K562 (cell line): ENCODE measurements around the gene TP53I3. TPM values are rescaled to one million over a fixed set of nuclear protein-coding genes. Genes with fewer than 3 reads are reported as not detected.

Source experiments
- ATF3 ChIP-seq, 2 experiments: fragments of 450-650 bp in 1 of 2; sonication (generic) in 1 of 2; formaldehyde crosslinking in 1 of 2; IDR thresholded peaks in 1 of 2; conservative IDR thresholded peaks in 1 of 2; 2 replicates each; pipeline versions ENCODE4 v1.6.1 to v1.8.1; 2016 to 2023; ENCODE audit warnings: mild to moderate bottlenecking in 2 of 2, moderate library complexity in 2 of 2, inconsistent platforms in 1 of 2, missing genetic modification reagents in 1 of 2
- ELF2 ChIP-seq: fragments of 250-450 bp; sonication (Bioruptor Pico); IDR thresholded peaks from 2 replicates; pipeline ENCODE4 v1.5.0; 2021; ENCODE audit warnings: mild to moderate bottlenecking
- ERF ChIP-seq: fragments of 450-650 bp; formaldehyde crosslinking; IDR thresholded peaks from 2 replicates; pipeline ENCODE4 v1.4.0; 2020; ENCODE audit warnings: mild to moderate bottlenecking, mixed read lengths
- GATA2 ChIP-seq: sonication (generic); formaldehyde crosslinking; IDR thresholded peaks from 2 replicates; pipeline ENCODE4 v1.4.0; 2020; ENCODE audit warnings: mild to moderate bottlenecking, missing genetic modification reagents
- KLF1 ChIP-seq: fragments of 450-650 bp; IDR thresholded peaks from 2 replicates; pipeline ENCODE4 v1.6.1; 2016; ENCODE audit warnings: missing genetic modification characterization, missing compliant biosample characterization
- MAZ ChIP-seq, 2 experiments: fragments of 450-650 bp in 1 of 2; sonication (generic) in 1 of 2; formaldehyde crosslinking; IDR thresholded peaks in 1 of 2; conservative IDR thresholded peaks in 1 of 2; 2 replicates each; pipeline versions ENCODE4 v1.4.0 to v1.5.0; 2020; ENCODE audit warnings: mild to moderate bottlenecking in 1 of 2, missing genetic modification reagents in 1 of 2
- REST ChIP-seq, 2 experiments: fragments of 450-650 bp; formaldehyde crosslinking in 1 of 2; IDR thresholded peaks; 2 replicates each; pipeline versions ENCODE4 v1.4.0 to v1.6.1; 2014 to 2020; ENCODE audit warnings: mild to moderate bottlenecking in 2 of 2, borderline replicate concordance in 1 of 2, low read depth in 1 of 2
- SRF ChIP-seq, 2 experiments: fragments of 250-450, 450-650 bp in 1 of 2; sonication (Bioruptor Pico) in 1 of 2; sonication (generic) in 1 of 2; formaldehyde crosslinking; IDR thresholded peaks; 2 replicates each; pipeline versions ENCODE4 v1.5.0 to v1.5.1; 2020 to 2022; ENCODE audit warnings: mild to moderate bottlenecking in 1 of 2, missing genetic modification reagents in 1 of 2
- TSHZ1 ChIP-seq: fragments of 250-450 bp; sonication (Bioruptor Pico); IDR thresholded peaks from 2 replicates; pipeline ENCODE4 v1.4.0; 2020; ENCODE audit warnings: mild to moderate bottlenecking, moderate library complexity
- ZBTB7A ChIP-seq: IDR thresholded peaks from 2 replicates; pipeline ENCODE4 v1.6.1; 2011; ENCODE audit warnings: low read depth, mild to moderate bottlenecking, low read length, moderate library complexity, borderline replicate concordance; ENCODE audit not compliant: control insufficient read depth
- ZNF324 ChIP-seq: fragments of 250-450 bp; sonication (Bioruptor Pico); IDR thresholded peaks from 2 replicates; pipeline ENCODE4 v1.4.0; 2020; ENCODE audit warnings: mild to moderate bottlenecking
- ZNF445 ChIP-seq: fragments of 250-450 bp; sonication (Bioruptor Pico); IDR thresholded peaks from 2 replicates; pipeline ENCODE4 v1.4.0; 2020; ENCODE audit warnings: low read depth, mild to moderate bottlenecking, moderate library complexity
- polyA plus RNA-seq, 8 experiments: library from polyadenylated mRNA; depleted of rRNA in 4 of 8; stranded (reverse) in 5 of 8; unstranded in 3 of 8; fragments of >200 nt; fragmentation: Nextera tagmentation in 2 of 8; fragmentation: Illumina TruSeq in 1 of 8; extraction: Ambion mirVana in 2 of 8; extraction: Trizol in 1 of 8; gene quantifications; 2 replicates each; pipeline versions ENCODE4 v1.2.1 to v1.2.3, GENCODE V29; 2011 to 2014; ENCODE audit warnings: inconsistent platforms in 1 of 8, missing spikeins in 1 of 8
- total RNA-seq, 7 experiments: library from RNA; depleted of rRNA in 6 of 7; stranded (reverse); fragments of >200 nt in 6 of 7; fragmentation: Illumina TruSeq in 2 of 7; extraction: Trizol in 2 of 7; gene quantifications; 2 replicates each; pipeline versions ENCODE4 v1.2.1 to v1.2.3, GENCODE V29; 2011 to 2021; ENCODE audit warnings: low replicate concordance in 1 of 7

Gene TP53I3
- total and polyA plus RNA-seq, 9 of the 15 experiments (the other 6 are each of a cell fraction or from before 2014, with no cell fraction given): 0.65 to 9.5 (median 5.6) TPM

- TF ChIP-seq GATA2 (CRISPR knock-in tag): no peak
- TF ChIP-seq ZNF324 (CRISPR knock-in tag): no peak
- TF ChIP-seq MAZ (CRISPR knock-in tag; conservative IDR thresholded peaks at IDR 0.05 in 1 of 2, IDR thresholded peaks at IDR 0.05 in 1 of 2): peak; percentile 84 to 90
- no peak; the same call in 1 of the 2 replicates for TF ChIP-seq ATF3 (IDR thresholded peaks at IDR 0.05)
- 0 out of 2 replicates have a peak, but pooled peaks have one; percentile 66 for TF ChIP-seq ATF3 (CRISPR knock-in tag; conservative IDR thresholded peaks at IDR 0.05)
- TF ChIP-seq ZBTB7A: peak; percentile 91
- TF ChIP-seq TSHZ1 (CRISPR knock-in tag): peak; percentile 22; the same call in 1 of the 2 replicates
- TF ChIP-seq SRF (CRISPR knock-in tag; IDR thresholded peaks at IDR 0.05): 0 out of 4 replicates have a peak, but pooled peaks of 1 of the 2 experiments have one; percentile 23
- TF ChIP-seq ELF2: peak; percentile 50
- TF ChIP-seq KLF1 (tag): peak; percentile 58; the same call in 1 of the 2 replicates
- no peak for TF ChIP-seq ZNF445
- peak; percentile 85 for TF ChIP-seq REST (IDR thresholded peaks at IDR 0.05; ENCODE audit: borderline replicate concordance)
- peak; percentile 85; the same call in 1 of the 2 replicates for TF ChIP-seq REST (CRISPR knock-in tag; IDR thresholded peaks at IDR 0.05; ENCODE audit: low read depth)
- TF ChIP-seq ERF (CRISPR knock-in tag): no peak; the same call in 1 of the 2 replicates
These were observed at the start of gene TP53I3 (continued) for GRCh38 chr2:24084386-24085199.
